Muscle of back (tissue), 13 donors: ENCODE results near the gene GRM4. TPM values are rescaled to one million over a fixed set of nuclear protein-coding genes. Genes with fewer than 3 reads are reported as not detected.
"Not testable (repeated sequence)": the region's sequence is repeated elsewhere in the genome, so short reads cannot be mapped to it uniquely, and the experiment has no call there.

Experiments used
- DNase-seq, 3 donors: peaks; one replicate each; pipeline versions ENCODE4 v3.0.0 to v3.0.0-alpha.2; 2013
- long read RNA-seq, 9 donors: transcript quantifications; one replicate each; lab custom pipeline, GENCODE V29; 2026
- polyA plus RNA-seq, 10 donors: library from polyadenylated mRNA; unstranded; fragments of 120-200 nt; gene quantifications; one replicate each; pipeline ENCODE4 v1.2.1, GENCODE V29; 2013; ENCODE audit not compliant: insufficient read length in 10 of 10

GRM4 gene
- 1 to 10 TPM in 9 of 10 donors, under 1 TPM in 1; 0.48 to 2.6 (median 1.3) TPM for polyA plus RNA-seq
- long read RNA-seq, donor 1: 0 reads
- long read RNA-seq, donor 2: 0 reads
- long read RNA-seq, donor 3: 0 reads
- long read RNA-seq, donor 4: 0 reads
- long read RNA-seq, donor 5: 0 reads
- long read RNA-seq, donor 6: 0 reads
- long read RNA-seq, donor 7: 0 reads
- long read RNA-seq, donor 8: 0 reads
- long read RNA-seq, donor 9: 0 reads

DNA sequence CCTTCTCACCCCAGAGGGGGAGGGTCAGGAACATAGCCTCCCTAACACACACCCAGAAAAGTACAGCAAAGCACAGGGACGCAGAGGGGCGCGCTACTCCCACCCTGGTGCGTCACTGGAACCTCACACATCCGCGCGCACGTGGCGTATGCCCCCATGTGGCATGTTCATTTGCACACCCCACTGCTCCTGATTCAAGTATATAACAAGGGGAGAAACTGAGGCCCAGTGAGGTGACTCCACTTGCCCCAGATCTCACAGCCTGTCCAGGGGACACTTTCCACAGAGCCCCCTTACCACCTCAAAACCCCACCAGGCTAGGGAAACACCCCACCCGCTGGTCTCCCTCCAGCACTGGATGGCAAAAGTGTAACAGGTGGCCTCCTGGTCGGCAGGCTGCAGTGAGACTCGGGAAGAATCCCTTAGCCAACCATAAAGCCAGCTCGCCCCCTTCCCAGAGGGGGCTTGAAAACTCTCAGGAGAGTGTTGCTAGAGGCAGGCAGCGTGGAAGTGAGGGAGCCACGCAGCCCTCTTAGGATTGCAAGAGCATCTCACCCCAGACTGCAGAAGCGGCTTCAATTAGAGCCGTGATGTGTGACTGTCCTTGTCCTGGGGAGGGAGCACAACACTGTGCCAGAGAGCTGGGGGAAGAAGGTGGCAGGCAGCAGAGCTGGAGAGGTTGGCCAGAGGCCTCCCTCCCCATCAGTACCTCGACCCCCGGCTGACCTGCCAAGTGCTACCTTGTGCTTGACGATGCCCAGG is at the start of gene GRM4:
Gene GRM4 (minus strand): TSS at position 67 of the 762 bp plus-strand sequence. CDS start 12,591 bp downstream, outside the sequence.
- no peak for DNase-seq

DNA sequence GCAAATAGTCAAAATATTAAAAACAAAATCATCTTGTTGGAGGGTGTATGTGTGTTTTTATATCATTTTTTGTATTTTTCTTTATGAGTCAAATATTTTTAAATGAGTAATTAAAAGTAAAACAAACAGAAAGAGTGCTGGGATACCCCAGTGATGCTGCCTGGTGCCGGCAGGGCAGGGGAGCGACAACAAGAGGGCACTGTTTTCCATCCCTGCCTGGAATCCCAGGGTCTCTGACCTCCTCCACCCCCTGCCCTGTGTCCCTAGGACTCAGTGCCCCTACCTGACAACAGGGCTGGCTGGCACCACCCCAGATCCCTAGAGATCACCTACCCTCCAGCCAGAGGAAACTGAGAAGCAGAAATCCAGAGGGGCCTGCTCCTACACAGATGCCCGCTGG is 48.9 kb upstream of the GRM4 start:
- DNase-seq: no peak

DNA sequence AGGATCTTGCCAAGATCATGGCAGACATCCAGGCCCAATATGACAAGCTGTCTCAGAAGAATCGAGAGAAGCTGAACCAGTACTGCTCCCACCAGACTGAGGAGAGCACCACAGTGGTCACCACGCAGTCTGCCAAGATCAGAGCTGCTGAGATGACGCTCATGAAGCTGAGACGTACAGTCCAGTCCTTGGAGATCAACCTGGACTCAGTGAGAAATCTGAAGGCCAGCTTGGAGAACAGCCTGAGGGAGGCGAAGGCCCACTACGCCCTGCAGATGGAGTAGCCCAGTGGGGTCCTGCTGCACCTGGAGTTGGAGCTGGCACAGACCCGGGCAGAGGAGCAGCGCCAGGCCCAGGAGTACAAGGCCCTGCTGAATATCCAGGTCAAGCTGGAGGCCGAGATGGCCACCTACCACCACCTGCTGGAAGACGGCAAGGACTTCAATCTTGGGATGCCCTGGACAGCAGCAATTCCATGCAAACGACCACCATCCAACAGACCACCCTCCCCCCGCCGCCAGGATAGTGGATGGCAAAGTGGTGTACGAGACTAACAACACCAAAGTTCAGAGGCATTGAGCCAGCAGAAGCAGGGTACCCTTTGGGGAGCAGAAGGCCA is 44.7 kb upstream of the GRM4 start:
- DNase-seq: no peak

DNA sequence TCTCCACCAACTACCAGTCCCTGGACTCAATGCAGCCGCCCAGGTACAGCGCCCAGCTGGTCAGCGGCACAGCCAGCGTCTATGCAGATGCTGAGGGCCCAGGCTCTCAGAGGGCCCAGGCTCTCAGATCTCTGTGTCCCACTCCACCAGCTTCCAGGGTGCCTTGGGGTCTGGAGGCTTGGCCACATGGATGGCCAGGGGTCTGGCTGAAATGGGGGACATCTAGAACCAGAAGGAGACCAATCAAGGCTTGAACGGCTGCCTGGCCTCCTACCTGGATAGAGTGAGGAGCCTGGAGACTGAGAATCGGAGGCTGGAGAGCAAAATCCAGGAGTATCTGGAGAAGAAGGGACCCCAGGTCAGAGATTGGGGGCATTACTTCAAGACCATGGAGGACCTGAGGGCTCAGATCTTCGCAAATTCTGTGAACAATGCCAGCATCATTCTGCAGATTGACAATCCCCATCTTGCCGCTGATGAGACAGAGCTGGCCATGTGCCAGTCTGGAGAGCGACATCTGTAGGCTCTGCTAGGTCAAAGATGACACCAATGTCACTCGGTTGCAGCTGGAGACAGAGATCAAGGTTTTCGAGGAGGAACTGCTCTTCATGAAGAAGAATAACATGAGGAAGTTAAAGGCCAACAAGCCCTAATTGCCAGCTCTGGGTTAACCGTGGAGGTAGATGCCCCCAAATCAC is 44.1 kb upstream of the GRM4 start:
- DNase-seq: no peak

DNA sequence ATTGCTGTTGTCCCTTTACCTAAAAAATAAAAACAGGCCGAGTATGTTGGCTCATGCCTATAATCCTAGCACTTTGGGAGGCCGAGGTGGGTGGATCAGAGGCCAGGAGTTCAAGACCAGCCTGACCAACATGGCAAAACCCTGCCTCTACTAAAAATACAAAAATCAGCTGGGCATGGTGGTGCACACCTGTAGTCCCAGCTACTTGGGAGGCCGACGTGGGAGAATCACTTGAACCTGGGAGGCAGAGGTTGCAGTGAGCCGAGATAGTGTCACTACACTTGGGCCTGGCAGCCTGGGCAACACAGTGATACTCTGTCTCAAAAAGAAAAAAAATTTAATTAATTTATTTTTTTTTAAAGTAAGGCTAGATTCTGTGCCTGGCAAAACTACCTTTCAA is 38.8 kb upstream of the GRM4 start:
- DNase-seq: not testable (repeated sequence)

DNA sequence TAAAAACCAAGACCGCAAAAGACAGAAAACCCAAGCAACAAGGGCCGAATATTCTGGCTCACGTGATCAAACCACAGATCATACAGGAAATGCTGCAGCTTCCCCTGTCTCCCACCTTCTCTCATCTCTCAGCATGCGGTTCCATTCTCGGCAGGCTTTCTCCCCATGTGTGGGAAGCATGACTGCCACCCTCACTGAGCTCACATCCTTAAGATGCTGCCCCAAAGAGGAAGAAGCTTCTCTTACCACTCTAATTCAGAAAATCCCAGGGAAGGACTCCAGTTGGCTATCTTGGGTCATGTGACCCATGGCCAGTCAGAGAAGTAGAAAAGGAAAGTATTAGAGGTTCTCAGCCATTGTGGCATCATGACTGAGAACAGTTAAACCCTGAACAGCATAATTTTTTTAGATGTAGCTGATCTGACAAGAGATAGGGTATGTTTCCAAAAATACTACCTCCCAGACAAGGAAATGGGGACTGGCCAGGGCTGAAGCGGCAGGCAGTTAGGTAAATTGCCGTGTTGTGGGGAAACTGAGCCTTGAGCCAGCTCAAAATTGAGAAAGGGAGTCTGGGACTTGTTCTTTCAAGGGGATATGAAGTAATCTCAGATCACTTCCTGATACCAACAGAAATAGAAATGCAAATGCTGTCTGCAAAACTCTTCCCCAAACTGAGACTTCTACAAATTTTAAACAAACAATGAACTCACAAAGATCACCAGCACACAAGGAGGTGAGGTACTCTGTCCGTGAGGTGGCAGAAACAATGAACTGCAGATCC is 37.1 kb upstream of the GRM4 start:
- DNase-seq: no peak

DNA sequence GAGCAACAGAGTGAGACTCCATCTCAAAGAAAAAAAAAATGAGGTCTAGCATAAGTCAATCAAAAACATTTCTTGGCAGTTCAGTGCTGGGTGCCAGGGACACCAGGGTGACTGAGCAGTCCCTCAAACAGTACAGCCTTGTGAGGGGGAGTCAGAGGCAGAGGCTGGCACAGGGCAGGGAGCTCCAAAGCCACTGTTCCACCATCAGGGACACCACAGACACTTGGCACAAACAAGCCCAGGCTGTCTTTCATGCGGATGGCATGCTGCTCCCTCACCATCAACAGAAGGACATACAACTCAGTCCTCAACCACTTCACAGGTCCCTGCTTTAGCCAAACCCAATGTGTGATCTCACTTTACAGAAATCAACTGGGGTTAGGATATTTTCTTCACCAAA is 36.0 kb upstream of the GRM4 start:
- no peak for DNase-seq

DNA sequence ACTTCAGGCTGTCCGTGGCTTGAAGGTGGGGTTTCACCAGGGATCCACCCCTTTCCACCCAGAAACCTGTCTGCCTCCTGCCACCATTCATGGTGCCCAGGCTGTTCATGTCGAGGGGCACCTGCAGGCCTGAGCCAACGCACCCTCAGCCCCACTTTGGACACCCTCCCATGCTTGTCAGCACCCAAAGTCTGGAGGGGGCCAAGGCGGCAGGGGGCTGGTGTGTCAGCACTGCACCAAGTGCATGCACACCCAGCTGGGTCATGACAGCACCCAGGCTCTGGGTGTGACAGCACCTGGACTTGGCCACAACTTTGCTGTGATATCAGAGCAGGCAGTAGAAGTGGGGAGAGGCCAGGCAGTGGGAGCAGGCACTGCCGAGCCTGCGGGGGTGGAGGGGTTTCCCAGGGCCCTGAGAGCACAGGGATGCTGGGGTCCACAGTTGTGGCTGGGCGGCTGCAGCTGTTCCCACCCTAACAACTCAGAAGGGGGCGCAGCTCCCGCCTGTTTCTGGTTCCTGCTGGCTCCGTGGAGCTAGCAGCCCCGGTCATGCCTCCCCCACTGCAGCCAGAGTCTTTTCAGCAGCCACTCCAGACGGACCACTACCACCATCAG is 33.3 kb upstream of the GRM4 start:
- no peak for DNase-seq

DNA sequence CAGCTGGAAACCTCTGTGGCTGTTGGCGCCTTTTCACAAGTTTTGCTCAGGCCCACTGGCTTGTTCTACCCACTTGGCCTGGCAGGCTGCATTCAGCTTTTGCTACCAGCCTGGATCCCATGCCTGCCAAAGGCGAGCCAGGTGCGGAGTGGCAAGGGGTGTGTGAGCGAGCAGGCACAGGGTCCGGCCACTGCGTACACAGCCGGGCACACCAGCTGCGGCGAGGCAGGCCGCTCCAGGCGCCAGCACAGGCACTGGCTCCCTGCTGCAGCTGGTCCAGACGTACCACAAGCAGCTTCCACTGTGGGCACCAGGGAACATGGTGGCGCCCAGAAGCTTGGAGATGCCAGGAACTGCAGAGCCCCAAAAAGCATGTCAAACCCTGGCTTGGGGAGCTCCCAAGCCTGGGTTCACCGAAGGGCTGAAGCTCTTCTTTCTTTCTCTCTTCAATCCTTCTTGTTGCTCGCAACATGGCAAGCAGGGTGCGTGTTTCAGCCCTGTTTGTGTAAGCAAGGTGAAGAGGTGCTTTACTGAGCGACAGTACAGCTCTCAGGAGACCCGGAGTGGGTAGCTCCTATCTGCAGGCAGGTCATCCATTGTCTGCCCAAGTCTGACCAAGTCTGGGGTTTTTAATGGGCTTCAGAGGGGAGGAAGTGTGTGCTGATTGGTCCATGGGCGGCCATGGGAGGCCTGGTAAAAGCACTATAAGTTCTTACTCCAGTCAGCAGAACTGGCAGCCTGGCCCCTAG is 32.6 kb upstream of the GRM4 start:
- DNase-seq: no peak

DNA sequence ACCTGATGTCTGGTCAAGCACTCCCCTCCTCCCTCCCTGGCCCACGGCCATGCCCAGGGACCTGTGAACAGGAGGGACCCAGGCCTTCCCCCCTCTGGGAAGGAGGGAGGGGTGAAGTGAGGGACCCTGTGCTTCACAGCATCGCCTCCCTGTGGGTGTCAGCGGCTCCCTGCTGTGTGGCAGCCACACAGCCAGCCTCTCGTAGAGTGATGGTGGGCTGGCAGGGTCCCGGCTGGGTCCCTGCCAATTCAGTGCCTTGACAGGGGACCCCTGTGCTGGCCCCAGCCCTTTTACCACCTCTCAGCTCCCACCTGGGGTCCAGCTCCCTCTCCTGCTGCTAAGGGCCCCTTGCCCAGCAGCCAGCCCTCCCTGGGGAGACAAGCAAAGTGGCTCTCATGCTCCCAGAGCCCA is 31.3 kb upstream of the GRM4 start:
- no peak for DNase-seq

DNA sequence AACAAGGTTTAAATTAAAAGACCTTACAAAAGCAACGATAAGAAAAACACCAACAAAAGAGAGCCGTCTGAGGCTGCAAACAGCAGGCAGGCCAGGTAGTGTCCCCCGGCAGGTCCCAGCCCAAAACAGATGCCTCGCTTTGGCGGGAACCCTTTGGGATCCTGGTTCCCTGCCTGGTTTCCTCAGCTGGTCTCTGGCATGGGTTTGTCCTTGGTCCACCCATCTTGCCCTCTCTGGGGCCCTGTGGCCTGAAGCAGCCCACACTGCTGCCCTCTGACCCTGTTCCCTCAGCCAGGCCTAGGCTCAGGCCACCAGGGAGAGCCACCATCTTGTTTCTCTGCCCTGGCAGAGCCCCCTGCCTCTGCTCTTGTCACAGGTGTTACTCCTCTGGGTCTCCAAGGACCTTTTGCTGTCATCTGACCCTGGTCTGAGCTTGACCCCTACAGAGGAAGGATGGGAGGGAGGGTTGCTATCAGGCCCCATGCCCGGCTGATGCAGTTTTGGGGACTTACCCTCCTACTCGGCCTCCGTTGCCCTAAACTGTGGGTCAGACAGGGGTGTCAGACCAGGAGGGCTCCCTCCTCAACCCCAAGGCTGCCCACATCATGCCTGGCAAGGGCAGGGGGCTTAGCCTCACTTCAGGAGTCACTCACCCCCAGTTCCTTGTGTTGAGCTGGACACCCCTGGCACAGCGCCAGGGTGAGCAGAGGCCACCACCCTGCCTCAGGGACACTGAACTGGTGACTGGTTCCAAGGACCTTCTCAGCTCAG is 30.6 kb upstream of the GRM4 start:
- DNase-seq: no peak

DNA sequence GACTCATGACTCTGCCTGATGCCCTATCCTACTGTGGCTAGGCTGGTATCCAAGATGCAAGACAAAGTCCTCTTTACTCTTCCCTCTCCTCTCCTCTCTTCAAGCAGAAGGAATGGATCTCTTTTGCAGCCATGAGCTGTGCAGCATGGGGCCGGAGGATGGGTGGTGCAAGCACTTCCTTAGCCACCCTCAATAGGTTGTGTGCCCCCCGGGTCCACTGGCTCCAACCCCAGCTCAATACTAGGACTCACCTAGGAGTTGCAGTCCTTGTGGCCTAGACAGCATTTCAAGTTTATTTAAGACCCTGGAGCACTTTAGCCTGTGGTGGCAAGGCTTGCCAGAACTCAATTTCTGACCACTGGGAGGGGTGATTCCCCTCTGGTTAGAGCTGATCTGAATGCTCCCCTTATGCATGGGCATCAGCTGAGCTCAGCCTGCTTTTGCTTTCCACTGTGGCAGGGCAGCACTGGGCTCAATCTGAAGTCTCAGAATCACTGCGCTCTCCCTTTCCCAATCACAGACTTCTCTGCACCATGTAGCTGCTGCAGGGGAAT is 29.0 kb upstream of the GRM4 start:
- no peak for DNase-seq

DNA sequence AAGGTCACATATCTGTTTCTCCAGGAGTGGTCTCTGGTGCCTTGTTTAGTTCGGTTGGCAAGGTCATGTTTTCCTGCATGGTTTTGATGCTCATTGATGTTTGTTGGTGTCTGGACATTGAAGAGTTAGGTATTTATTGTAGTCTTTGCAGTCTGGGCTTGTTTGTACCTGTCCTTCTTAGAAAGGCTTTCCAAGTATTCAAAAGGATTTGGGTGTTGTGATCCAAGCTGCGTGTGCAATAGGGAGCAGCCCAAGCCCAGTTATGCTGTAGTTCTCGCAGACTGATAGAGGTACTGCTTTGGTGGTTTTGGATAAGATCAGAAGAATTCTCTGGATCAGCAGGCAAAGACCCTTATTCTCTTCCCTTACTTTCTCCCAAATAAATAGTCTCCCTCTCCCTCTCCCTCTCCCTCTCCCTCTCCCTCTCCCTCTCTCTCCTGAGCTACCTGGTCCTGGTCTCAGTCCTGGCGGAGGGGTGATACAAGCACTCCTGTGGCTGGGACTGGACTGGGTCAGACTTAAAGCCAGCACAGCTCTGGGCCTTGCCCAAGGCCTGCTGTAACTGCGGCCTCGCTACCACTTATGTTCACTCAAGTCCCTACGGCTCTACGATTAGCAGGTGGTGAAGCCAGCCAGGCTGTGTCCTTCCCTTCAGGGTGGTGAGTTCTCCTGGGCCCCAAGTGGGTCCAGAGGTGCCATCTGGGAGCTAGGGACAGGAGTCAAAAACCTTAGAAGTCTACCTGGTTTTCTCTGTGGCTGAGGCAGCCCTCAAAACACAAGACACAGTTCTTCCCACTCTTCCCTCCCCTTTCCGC is 27.3 kb upstream of the GRM4 start:
- no peak for DNase-seq

DNA sequence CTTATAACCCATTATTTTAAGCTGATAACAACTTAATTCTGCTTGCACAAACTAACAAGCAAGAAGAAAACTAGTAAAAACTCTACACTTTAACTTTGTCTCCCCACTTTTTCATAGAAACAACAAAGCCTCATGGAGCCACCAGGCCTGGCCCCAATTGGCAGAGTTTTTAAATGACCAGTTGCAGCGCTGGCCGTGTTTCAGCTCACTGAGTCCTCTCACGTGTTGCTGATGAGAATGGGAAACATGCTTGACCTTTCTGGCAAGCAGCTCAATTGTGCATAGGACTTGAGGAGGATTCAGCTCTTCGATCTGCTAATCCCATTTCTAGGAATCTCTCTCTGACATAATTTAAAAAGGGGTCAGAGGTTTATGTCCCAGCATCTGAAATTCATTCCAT is 24.5 kb upstream of the GRM4 start:
- DNase-seq: no peak

DNA sequence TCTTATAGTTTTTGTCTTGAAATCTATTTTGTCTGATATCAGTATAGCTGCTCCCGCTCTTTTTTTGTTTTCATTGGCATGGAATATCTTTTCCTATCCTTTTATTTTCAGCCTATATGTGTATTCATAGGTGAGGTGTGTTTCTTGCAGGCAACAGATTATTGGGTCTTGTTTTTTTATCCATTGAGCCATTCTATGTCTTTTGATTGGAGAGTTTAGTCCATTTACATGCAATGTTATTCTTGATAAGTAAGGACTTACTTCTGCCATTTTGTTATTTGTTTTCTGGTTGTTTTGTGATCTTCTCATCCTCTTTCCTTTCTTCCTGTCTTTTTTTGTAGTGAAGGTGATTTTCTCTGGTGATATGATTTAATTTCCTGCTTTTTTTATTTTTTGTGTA is 24.0 kb upstream of the GRM4 start:
- no peak for DNase-seq

DNA sequence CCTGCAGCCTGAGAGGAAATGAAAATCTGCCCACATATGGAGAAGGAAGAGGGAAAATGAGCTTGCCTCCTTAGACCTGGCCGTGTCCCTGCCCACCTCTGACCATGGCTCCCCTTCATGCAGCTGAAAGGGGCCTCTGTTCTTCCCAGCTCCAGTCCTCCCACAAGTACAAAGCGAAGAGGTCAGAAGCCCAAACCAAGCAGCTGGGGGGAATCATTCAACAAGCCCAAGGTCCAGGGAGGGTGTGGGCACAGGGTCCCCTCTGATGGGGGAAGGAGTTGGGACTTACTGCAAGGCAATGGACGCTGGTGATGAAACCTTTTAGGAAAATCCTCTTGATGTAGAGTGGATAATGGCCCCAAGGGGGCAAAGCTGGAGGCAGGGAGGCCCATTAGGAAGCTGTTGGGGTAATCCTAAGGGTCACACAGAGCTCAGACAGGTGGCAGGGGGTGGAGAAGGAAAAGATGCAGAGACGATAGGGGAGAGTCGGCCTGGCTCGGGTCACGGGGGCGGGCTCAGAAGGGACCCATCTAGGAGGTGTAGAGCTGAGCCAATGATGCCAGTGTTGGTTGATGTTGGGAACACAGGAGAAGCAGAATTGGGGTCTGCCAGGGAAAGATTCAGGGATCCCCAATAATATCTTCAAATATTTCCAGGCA is 16.1 kb upstream of the GRM4 start:
- DNase-seq: no peak

DNA sequence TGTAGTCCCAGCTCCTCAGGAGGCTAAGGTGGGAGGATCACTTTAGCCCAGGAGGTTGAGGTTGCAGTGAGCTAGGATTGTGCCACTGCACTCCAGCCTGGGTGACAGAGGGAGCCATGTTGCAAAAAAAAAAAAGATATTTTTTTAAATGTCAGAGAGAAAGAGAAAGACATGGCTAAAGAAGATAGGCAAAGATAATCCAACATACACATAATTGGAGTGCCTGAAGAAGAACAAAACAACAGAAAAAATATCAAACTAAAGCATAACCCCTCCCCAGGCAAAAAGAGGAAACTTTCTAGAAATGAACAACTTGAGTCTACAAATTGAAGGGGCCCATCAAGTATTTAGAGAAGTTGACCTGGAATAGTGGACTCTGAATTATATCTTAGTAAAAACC is 14.0 kb upstream of the GRM4 start:
- no peak for DNase-seq

DNA sequence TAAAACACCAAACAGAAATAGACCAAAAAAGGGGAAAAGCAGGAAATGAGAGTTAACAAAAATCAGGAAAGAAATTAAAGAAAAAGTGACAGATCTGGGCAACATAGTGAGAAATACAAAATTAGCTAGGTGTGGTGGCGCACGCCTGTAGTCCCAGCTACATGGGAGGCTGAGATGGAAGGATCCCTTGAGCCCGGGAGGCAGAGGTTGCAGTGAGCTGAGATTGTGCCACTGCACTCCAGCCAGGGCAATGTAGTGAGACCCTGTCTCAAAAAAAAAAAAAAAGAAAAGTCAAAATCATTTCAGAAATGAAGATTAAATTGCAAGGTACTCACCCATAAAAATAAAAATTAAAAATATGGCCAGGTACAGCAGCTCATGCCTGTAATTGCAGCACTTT is 13.0 kb upstream of the GRM4 start:
- no peak for DNase-seq
